Neural cell (in vitro differentiated cells): ENCODE data around the gene PARD3B. TPM values are rescaled to one million over a fixed set of nuclear protein-coding genes. Genes with fewer than 3 reads are reported as not detected.

Experiments
- H2AFZ ChIP-seq: fragments of 200-600, 300-800 bp; sonication (generic), shearing (Covaris generic); 2 replicates; pipeline ENCODE4 v1.6.0; 2014; ENCODE audit warnings: low read depth, mild to moderate bottlenecking, antibody characterized with exemption, low read length, moderate library complexity
- H3F3A ChIP-seq: fragments of 200-600 bp; shearing (Covaris generic); 2 replicates; pipeline ENCODE4 v1.6.1; 2016; ENCODE audit warnings: mild to moderate bottlenecking, moderate library complexity, mixed read lengths, antibody characterized with exemption, low read length; ENCODE audit not compliant: insufficient read depth, poor library complexity, severe bottlenecking
- H3K27ac ChIP-seq: fragments of 200-600, 300-800 bp; sonication (generic), shearing (Covaris generic); 2 replicates; pipeline ENCODE4 v1.5.1; 2014; ENCODE audit warnings: mild to moderate bottlenecking, low read length, moderate library complexity
- H3K27me3 ChIP-seq: fragments of 300-800, 200-600 bp; sonication (generic), shearing (Covaris generic); 2 replicates; pipeline ENCODE4 v1.6.0; 2014; ENCODE audit warnings: mild to moderate bottlenecking, low read depth, low read length, moderate library complexity; ENCODE audit not compliant: insufficient read depth
- H3K36me3 ChIP-seq: fragments of 300-800, 200-600 bp; sonication (generic), shearing (Covaris generic); 2 replicates; pipeline ENCODE4 v1.5.1; 2014; ENCODE audit warnings: mild to moderate bottlenecking, antibody characterized with exemption, low read length, moderate library complexity; ENCODE audit not compliant: insufficient read depth
- H3K4me2 ChIP-seq: fragments of 300-800, 200-600 bp; sonication (generic), shearing (Covaris generic); 2 replicates; pipeline ENCODE4 v1.6.0; 2014; ENCODE audit warnings: mild to moderate bottlenecking, low read length
- H3K4me3 ChIP-seq: fragments of 300-800, 200-600 bp; sonication (generic), shearing (Covaris generic); 2 replicates; pipeline ENCODE4 v1.5.1; 2014; ENCODE audit warnings: mild to moderate bottlenecking, low read length, moderate library complexity
- H3K79me2 ChIP-seq: fragments of 200-600 bp; shearing (Covaris generic); replicated peaks from 2 replicates; pipeline ENCODE4 v1.6.0; 2014; ENCODE audit warnings: mild to moderate bottlenecking, low read length, moderate library complexity; ENCODE audit not compliant: insufficient read depth
- H3K9ac ChIP-seq: fragments of 300-800, 200-600 bp; sonication (generic), shearing (Covaris generic); 2 replicates; pipeline ENCODE4 v1.6.1; 2016; ENCODE audit warnings: mild to moderate bottlenecking, low read length, mixed read lengths
- H3K9me2 ChIP-seq: fragments of 200-600 bp; shearing (Covaris generic); 2 replicates; pipeline ENCODE4 v1.6.1; 2016; ENCODE audit warnings: mild to moderate bottlenecking, low read length, mixed read lengths; ENCODE audit not compliant: insufficient read depth
- H3K9me3 ChIP-seq: fragments of 200-600, 300-800 bp; sonication (generic), shearing (Covaris generic); 2 replicates; pipeline ENCODE4 v1.6.1; 2016; ENCODE audit warnings: mild to moderate bottlenecking, mixed run types, low read length, moderate library complexity, mixed read lengths
- H4K20me1 ChIP-seq: fragments of 200-600 bp; shearing (Covaris generic); 2 replicates; pipeline ENCODE4 v1.6.1; 2016; ENCODE audit warnings: mild to moderate bottlenecking, mixed run types; ENCODE audit not compliant: insufficient read depth
- CTCF ChIP-seq: fragments of 450-650 bp; IDR thresholded peaks from 2 replicates; pipeline ENCODE4 v1.5.1; 2014; ENCODE audit warnings: antibody characterized with exemption, mild to moderate bottlenecking, moderate library complexity; ENCODE audit not compliant: poor library complexity, severe bottlenecking
- EP300 ChIP-seq: fragments of 450-650 bp; conservative IDR thresholded peaks from 2 replicates; pipeline ENCODE4 v1.6.1; 2014; ENCODE audit warnings: antibody characterized with exemption, mild to moderate bottlenecking, moderate library complexity; ENCODE audit not compliant: poor library complexity, severe bottlenecking
- EZH2 ChIP-seq: fragments of 200-600, 300-800 bp; shearing (Covaris generic), sonication (generic); IDR thresholded peaks from 2 replicates; pipeline ENCODE4 v1.6.1; 2014; ENCODE audit warnings: antibody characterized with exemption, low read length, borderline replicate concordance, mild to moderate bottlenecking; ENCODE audit not compliant: insufficient read depth, poor library complexity, severe bottlenecking
- MXI1 ChIP-seq: fragments of 450-650 bp; conservative IDR thresholded peaks from 2 replicates; pipeline ENCODE4 v1.6.1; 2014; ENCODE audit warnings: antibody characterized with exemption, mild to moderate bottlenecking; ENCODE audit not compliant: poor library complexity, severe bottlenecking
- POLR2AphosphoS5 ChIP-seq: IDR thresholded peaks from 2 replicates; pipeline ENCODE4 v1.6.1; 2012
- RAD21 ChIP-seq: fragments of 450-650 bp; conservative IDR thresholded peaks from 2 replicates; pipeline ENCODE4 v1.6.1; 2014; ENCODE audit warnings: antibody characterized with exemption, mild to moderate bottlenecking, moderate library complexity
- REST ChIP-seq: IDR thresholded peaks from 2 replicates; pipeline ENCODE4 v1.6.1; 2012; ENCODE audit warnings: borderline replicate concordance
- SMC3 ChIP-seq: fragments of 450-650 bp; conservative IDR thresholded peaks from 2 replicates; pipeline ENCODE4 v1.6.1; 2014; ENCODE audit warnings: antibody characterized with exemption, mild to moderate bottlenecking, moderate library complexity; ENCODE audit not compliant: poor library complexity
- TAF1 ChIP-seq: IDR thresholded peaks from 2 replicates; pipeline ENCODE4 v1.6.1; 2012; ENCODE audit warnings: low read depth
- polyA plus RNA-seq: library from polyadenylated mRNA; depleted of rRNA; stranded (reverse); fragments of >200 nt; gene quantifications from 2 replicates; pipeline ENCODE4 v1.2.3, GENCODE V29; 2014

PARD3B gene
- polyA plus RNA-seq, 1 donor from 2014 or later: 0.54 TPM

GRCh38 chr2:205117125-205117524 lies 571.9 kb downstream of the PARD3B start:
- Histone ChIP-seq H3K27me3 (no peaks in the 10 kb centered on the region), H2AFZ (no peak overlapping the region), H3K36me3 (no peaks in the 10 kb centered on the region), H3K9me2 (no peaks in the 10 kb centered on the region), H3K79me2 (no peaks in the 10 kb centered on the region), H3F3A (no peaks in the 10 kb centered on the region), H3K9ac (no peak overlapping the region), H3K4me3 (no peak overlapping the region), H3K4me2 (no peak overlapping the region), H3K27ac (no peak overlapping the region), H3K9me3 (no peaks in the 10 kb centered on the region), H4K20me1 (no peaks in the 10 kb centered on the region)
- TF ChIP-seq EP300 (no peak), REST (no peak), MXI1 (no peak), RAD21 (no peak), EZH2 (no peak), CTCF (no peak), POLR2AphosphoS5 (no peak), TAF1 (no peak), SMC3 (no peak)

GRCh38 chr2:205119136-205119535 lies 573.9 kb downstream of the PARD3B start:
- H3K36me3 ChIP-seq: no peaks in the 10 kb centered on the region
- H3K79me2 ChIP-seq: no peaks in the 10 kb centered on the region
- H3K9me2 ChIP-seq: no peaks in the 10 kb centered on the region
- TF ChIP-seq TAF1 (no peak), EP300 (no peak), SMC3 (no peak), CTCF (no peak), POLR2AphosphoS5 (no peak), REST (no peak), RAD21 (no peak), MXI1 (no peak), EZH2 (no peak)
- H3K9ac ChIP-seq: no peak overlapping the region
- H3K27me3 ChIP-seq: no peaks in the 10 kb centered on the region
- no peak overlapping the region for H3K4me2 ChIP-seq
- H2AFZ ChIP-seq: no peak overlapping the region
- H3K9me3 ChIP-seq: no peaks in the 10 kb centered on the region
- H3F3A ChIP-seq: no peaks in the 10 kb centered on the region
- H3K27ac ChIP-seq: no peak overlapping the region
- H4K20me1 ChIP-seq: no peaks in the 10 kb centered on the region
- H3K4me3 ChIP-seq: no peak overlapping the region
